ENCODE data around the gene WDHD1. TPM values are rescaled to one million over a fixed set of nuclear protein-coding genes. Genes with fewer than 3 reads are reported as not detected.
"Not testable (repeated sequence)": the region's sequence is repeated elsewhere in the genome, so short reads cannot be mapped to it uniquely, and the experiment has no call there.

The WDHD1 gene
- total RNA-seq, 1 experiment from 2014 or later = 6.5 TPM

DNA sequence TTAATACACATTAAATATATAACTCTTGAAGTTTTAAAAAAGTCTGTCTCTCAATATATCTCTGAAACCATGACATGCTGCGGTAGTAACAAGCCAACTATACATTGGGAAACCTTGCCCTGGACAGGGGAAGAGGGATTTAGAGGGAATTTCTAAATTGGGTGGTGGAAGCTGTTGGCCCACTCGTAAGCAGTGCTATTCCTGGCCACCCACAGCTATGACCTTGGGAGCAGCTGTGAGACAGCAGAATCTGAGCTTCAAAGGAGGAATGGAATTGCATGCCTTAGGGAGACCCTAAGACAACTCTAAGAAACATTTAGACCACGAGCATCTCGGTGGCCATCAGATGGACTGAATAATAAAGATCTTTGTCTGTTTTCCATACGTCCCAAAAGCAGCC, 108.5 kb downstream of the WDHD1 start:
- no TSS peak for BruUV-seq (replicated peaks)

DNA sequence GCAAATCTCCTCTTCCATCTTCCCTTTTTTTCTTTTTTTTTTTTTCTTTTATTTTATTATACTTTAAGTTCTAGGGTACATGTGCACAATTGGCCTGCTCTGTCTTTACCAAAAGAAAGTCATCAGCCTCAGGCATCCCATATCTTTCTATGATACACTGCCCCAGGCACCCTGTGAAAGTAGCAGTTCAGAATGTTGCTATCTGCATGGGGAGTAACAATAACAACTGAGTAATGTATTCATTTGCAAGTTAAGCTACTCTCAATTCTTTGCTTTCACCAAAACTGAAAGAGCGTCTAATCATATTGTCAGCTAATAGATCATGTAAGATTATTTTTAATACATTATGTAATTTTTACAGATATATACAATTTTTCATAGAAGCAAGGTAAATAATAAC, 110.8 kb downstream of the WDHD1 start:
- H3K27ac Mint-ChIP-seq (ENCODE audit: low read depth, unreplicated experiment) = no peak overlapping the region
- no peak overlapping the region for H3K4me3 Mint-ChIP-seq (ENCODE audit: unreplicated experiment)
- intact Hi-C loops (cut with micrococcal nuclease) = no loop called here
- ChIA-PET CTCF (no interaction called here), POLR2A (interaction anchor here (1.2 to 1.5 kb wide), 2 partner anchors 14 to 43 kb away, joined by 3 read pairs; partner anchors contain the start of gene GCH1)
- no peaks in the 10 kb centered on the region for H3K9me3 Mint-ChIP-seq (ENCODE audit: unreplicated experiment)
- DNase-seq (ENCODE audit: unreplicated experiment) = no peak
- no TSS peak for BruUV-seq (replicated peaks)
- H3K4me1 Mint-ChIP-seq (ENCODE audit: insufficient read depth, unreplicated experiment) = no peaks in the 10 kb centered on the region
- TF ChIP-seq, protein P1, sequence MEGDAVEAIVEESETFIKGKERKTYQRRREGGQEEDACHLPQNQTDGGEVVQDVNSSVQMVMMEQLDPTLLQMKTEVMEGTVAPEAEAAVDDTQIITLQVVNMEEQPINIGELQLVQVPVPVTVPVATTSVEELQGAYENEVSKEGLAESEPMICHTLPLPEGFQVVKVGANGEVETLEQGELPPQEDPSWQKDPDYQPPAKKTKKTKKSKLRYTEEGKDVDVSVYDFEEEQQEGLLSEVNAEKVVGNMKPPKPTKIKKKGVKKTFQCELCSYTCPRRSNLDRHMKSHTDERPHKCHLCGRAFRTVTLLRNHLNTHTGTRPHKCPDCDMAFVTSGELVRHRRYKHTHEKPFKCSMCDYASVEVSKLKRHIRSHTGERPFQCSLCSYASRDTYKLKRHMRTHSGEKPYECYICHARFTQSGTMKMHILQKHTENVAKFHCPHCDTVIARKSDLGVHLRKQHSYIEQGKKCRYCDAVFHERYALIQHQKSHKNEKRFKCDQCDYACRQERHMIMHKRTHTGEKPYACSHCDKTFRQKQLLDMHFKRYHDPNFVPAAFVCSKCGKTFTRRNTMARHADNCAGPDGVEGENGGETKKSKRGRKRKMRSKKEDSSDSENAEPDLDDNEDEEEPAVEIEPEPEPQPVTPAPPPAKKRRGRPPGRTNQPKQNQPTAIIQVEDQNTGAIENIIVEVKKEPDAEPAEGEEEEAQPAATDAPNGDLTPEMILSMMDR (IDR thresholded peaks at IDR 0.05; ENCODE audit: unreplicated experiment) = no peak
- no peaks in the 10 kb centered on the region for H3K36me3 Mint-ChIP-seq (ENCODE audit: insufficient read depth, unreplicated experiment)
- no peaks in the 10 kb centered on the region for H3K27me3 Mint-ChIP-seq (ENCODE audit: insufficient read depth, unreplicated experiment)

More for the DNA sequence above, 108.5 kb downstream of the WDHD1 start:
- TF ChIP-seq, protein P1 (IDR thresholded peaks at IDR 0.05; ENCODE audit: unreplicated experiment) = no peak
- H3K27me3 Mint-ChIP-seq (ENCODE audit: insufficient read depth, unreplicated experiment) = no peaks in the 10 kb centered on the region
- ChIA-PET POLR2A (interaction anchor here (0.6 to 1.3 kb wide), 2 partner anchors 15 to 431 kb away, joined by 3 read pairs; no protein-coding TSS in a partner anchor), CTCF (interaction anchor here (0.5 kb wide), 1 partner anchor 71 kb away, joined by 6 read pairs; no protein-coding TSS in a partner anchor)
- no peak overlapping the region for H3K4me3 Mint-ChIP-seq (ENCODE audit: unreplicated experiment)
- no peaks in the 10 kb centered on the region for H3K9me3 Mint-ChIP-seq (ENCODE audit: unreplicated experiment)
- H3K36me3 Mint-ChIP-seq (ENCODE audit: insufficient read depth, unreplicated experiment) = no peaks in the 10 kb centered on the region
- intact Hi-C loops (cut with micrococcal nuclease) = no loop called here
- DNase-seq (ENCODE audit: unreplicated experiment) = no peak
- no peaks in the 10 kb centered on the region for H3K4me1 Mint-ChIP-seq (ENCODE audit: insufficient read depth, unreplicated experiment)
- H3K27ac Mint-ChIP-seq (ENCODE audit: low read depth, unreplicated experiment) = no peak overlapping the region

DNA sequence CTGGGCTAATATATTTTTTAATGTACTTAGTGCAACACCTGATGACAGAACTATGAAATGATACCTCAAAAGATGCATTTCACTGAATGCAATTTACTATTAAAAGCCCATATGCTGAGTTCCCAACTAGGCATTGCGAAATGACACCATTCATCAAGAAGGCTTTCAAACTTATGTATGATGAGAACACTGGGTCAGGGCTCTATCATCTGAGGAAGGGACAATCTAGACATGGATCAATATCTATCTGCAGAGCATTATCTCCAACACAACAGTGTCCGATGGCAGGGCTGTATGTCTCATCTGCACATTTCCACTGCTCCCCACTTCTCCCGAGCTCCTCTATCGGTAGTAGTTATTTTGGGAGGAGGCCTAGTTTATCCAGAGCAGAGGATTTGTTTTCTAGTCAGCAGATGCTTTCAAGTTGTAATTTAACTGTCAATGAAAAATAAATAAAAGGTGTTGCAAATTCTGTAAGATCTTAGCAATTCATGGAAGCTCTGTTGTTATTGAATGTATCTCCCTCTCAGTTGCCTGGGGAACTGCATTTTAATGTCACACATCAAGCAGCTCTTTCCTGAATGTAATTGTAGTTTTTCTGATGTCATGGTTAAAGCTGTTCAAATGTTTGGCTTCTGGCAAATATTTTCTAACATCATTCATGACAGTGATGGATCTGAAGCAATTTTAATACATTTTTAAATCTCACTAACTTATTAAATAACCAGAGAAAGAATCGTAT, 116.9 kb downstream of the WDHD1 start:
- no TSS peak for BruUV-seq (replicated peaks)
- no peak for DNase-seq (ENCODE audit: unreplicated experiment)
- intact Hi-C loops (cut with micrococcal nuclease) = no loop called here

DNA sequence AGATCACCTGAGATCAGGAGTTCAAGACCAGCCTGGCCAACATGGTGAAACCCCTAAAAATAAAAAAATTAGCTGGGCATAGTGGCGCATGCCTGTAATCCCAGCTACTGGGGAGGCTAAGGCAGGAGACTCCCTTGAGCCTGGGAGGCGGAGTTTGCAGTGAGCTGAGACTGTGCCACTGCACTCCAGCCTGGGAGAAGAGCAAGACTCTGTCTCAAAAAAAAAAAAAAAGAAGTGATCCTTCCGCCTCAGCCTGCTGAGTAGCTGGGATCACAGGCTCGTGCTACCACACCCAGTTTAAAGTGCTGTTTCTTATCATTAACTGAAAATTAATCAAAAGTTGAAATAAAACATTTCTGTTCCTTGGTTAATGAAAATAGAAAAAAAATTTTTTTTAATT, 117.9 kb downstream of the WDHD1 start:
- H3K27ac Mint-ChIP-seq (ENCODE audit: low read depth, unreplicated experiment); H3K9me3 Mint-ChIP-seq (ENCODE audit: unreplicated experiment); BruUV-seq (replicated peaks); H3K27me3 Mint-ChIP-seq (ENCODE audit: insufficient read depth, unreplicated experiment); H3K4me1 Mint-ChIP-seq (ENCODE audit: insufficient read depth, unreplicated experiment); intact Hi-C loops (cut with micrococcal nuclease); DNase-seq (ENCODE audit: unreplicated experiment); H3K36me3 Mint-ChIP-seq (ENCODE audit: insufficient read depth, unreplicated experiment); CTCF ChIA-PET; H3K4me3 Mint-ChIP-seq (ENCODE audit: unreplicated experiment): not testable (repeated sequence)
- POLR2A ChIA-PET = interaction anchor here (0.7 kb wide), 1 partner anchor 1378 kb away, joined by 3 read pairs; no protein-coding TSS in a partner anchor

More for the DNA sequence above, 116.9 kb downstream of the WDHD1 start:
- no peaks in the 10 kb centered on the region for H3K36me3 Mint-ChIP-seq (ENCODE audit: insufficient read depth, unreplicated experiment)
- H3K27me3 Mint-ChIP-seq (ENCODE audit: insufficient read depth, unreplicated experiment) = no peaks in the 10 kb centered on the region
- H3K9me3 Mint-ChIP-seq (ENCODE audit: unreplicated experiment) = no peaks in the 10 kb centered on the region
- no peaks in the 10 kb centered on the region for H3K4me1 Mint-ChIP-seq (ENCODE audit: insufficient read depth, unreplicated experiment)
- no peak overlapping the region for H3K27ac Mint-ChIP-seq (ENCODE audit: low read depth, unreplicated experiment)
- H3K4me3 Mint-ChIP-seq (ENCODE audit: unreplicated experiment) = no peak overlapping the region
- TF ChIP-seq, protein P1 (IDR thresholded peaks at IDR 0.05; ENCODE audit: unreplicated experiment) = no peak
- POLR2A ChIA-PET = no interaction called here
- CTCF ChIA-PET = no interaction called here
